SK-N-SH treated with all-trans-retinoic acid at 6 μM for 48 hours (cell line): ENCODE data around the gene CSNK2B.

Source experiments
- ATAC-seq: fragments of 200-7000 bp; cut with Tn5 transposase; 3 replicates; pipeline ENCODE4 v1.9.1; 2020; ENCODE audit warnings: mild to moderate bottlenecking, moderate library complexity
- ARNTL ChIP-seq: fragments of 450-650 bp; formaldehyde crosslinking; IDR thresholded peaks from 2 replicates; pipeline ENCODE4 v1.5.0; 2020; ENCODE audit warnings: low read depth, mild to moderate bottlenecking, moderate library complexity, borderline replicate concordance
- BACH2 ChIP-seq: fragments of 250-450 bp; sonication (Bioruptor Pico); IDR thresholded peaks from 2 replicates; pipeline ENCODE4 v1.9.0; 2021; ENCODE audit warnings: mild to moderate bottlenecking, borderline replicate concordance
- CSRNP3 ChIP-seq: fragments of 250-450 bp; sonication (Bioruptor Pico); IDR thresholded peaks from 2 replicates; pipeline ENCODE4 v1.5.1; 2021; ENCODE audit warnings: mild to moderate bottlenecking, moderate library complexity
- ESRRG ChIP-seq: fragments of 250-450 bp; sonication (Bioruptor Pico); IDR thresholded peaks from 2 replicates; pipeline ENCODE4 v1.6.1; 2021; ENCODE audit warnings: mild to moderate bottlenecking
- GLIS3 ChIP-seq: fragments of 250-450 bp; sonication (Bioruptor Pico); IDR thresholded peaks from 2 replicates; pipeline ENCODE4 v1.5.0; 2020; ENCODE audit warnings: mild to moderate bottlenecking, moderate library complexity
- ISL1 ChIP-seq: fragments of 250-450 bp; sonication (Bioruptor Pico); IDR thresholded peaks from 2 replicates; pipeline ENCODE4 v2.1.2; 2022; ENCODE audit warnings: mild to moderate bottlenecking, moderate library complexity
- OSR1 ChIP-seq: fragments of 250-450 bp; sonication (Bioruptor Pico); IDR thresholded peaks from 2 replicates; pipeline ENCODE4 v1.8.0; 2022; ENCODE audit warnings: moderate library complexity, mild to moderate bottlenecking, inconsistent platforms
- POU6F1 ChIP-seq: fragments of 250-450 bp; sonication (Bioruptor Pico); IDR thresholded peaks from 2 replicates; pipeline ENCODE4 v1.8.0; 2021; ENCODE audit warnings: low read depth, mild to moderate bottlenecking, moderate library complexity, borderline replicate concordance
- PPARA ChIP-seq: fragments of 250-450 bp; sonication (Bioruptor Pico); IDR thresholded peaks from 2 replicates; pipeline ENCODE4 v1.5.0; 2020; ENCODE audit warnings: mild to moderate bottlenecking, borderline replicate concordance
- RARB ChIP-seq: fragments of 250-450 bp; sonication (Bioruptor Pico); IDR thresholded peaks from 2 replicates; pipeline ENCODE4 v1.8.0; 2021; ENCODE audit warnings: mild to moderate bottlenecking, moderate library complexity
- SNAI2 ChIP-seq: fragments of 250-450 bp; sonication (Bioruptor Pico); IDR thresholded peaks from 2 replicates; pipeline ENCODE4 v1.5.0; 2020; ENCODE audit warnings: mild to moderate bottlenecking, moderate library complexity
- TCF4 ChIP-seq: fragments of 250-450 bp; sonication (Bioruptor Pico); IDR thresholded peaks from 2 replicates; pipeline ENCODE4 v1.8.0; 2021; ENCODE audit warnings: mild to moderate bottlenecking, moderate library complexity, borderline replicate concordance
- TOX ChIP-seq: fragments of 250-450 bp; sonication (Bioruptor Pico); IDR thresholded peaks from 2 replicates; pipeline ENCODE4 v1.8.0; 2021; ENCODE audit warnings: mild to moderate bottlenecking, moderate library complexity, borderline replicate concordance
- TSHZ2 ChIP-seq: fragments of 250-450 bp; sonication (Bioruptor Pico); IDR thresholded peaks from 2 replicates; pipeline ENCODE4 v1.5.0; 2020; ENCODE audit warnings: mild to moderate bottlenecking, moderate library complexity
- ZC3H10 ChIP-seq: fragments of 250-450 bp; sonication (Bioruptor Pico); IDR thresholded peaks from 2 replicates; pipeline ENCODE4 v1.5.1; 2021; ENCODE audit warnings: mild to moderate bottlenecking, moderate library complexity
- ZFP3 ChIP-seq: fragments of 250-450 bp; sonication (Bioruptor Pico); IDR thresholded peaks from 2 replicates; pipeline ENCODE4 v1.5.0; 2020; ENCODE audit warnings: mild to moderate bottlenecking, moderate library complexity
- ZFP30 ChIP-seq: fragments of 450-650 bp; formaldehyde crosslinking; IDR thresholded peaks from 2 replicates; pipeline ENCODE4 v1.5.0; 2022; ENCODE audit warnings: mild to moderate bottlenecking, moderate library complexity
- ZNF565 ChIP-seq: fragments of 450-650 bp; formaldehyde crosslinking; conservative IDR thresholded peaks from 2 replicates; pipeline ENCODE4 v1.5.0; 2020; ENCODE audit warnings: low read depth, mild to moderate bottlenecking, moderate library complexity
- ZNF70 ChIP-seq: fragments of 450-650 bp; formaldehyde crosslinking; IDR thresholded peaks from 2 replicates; pipeline ENCODE4 v1.5.0; 2020; ENCODE audit warnings: mild to moderate bottlenecking, moderate library complexity
- ZNF8 ChIP-seq: fragments of 450-650 bp; formaldehyde crosslinking; IDR thresholded peaks from 2 replicates; pipeline ENCODE4 v1.5.0; 2020; ENCODE audit warnings: mild to moderate bottlenecking, moderate library complexity
- TF ChIP-seq, protein P1 (sequence below): fragments of 250-450 bp; sonication (Bioruptor Pico); IDR thresholded peaks from 2 replicates; pipeline ENCODE4 v1.5.1; 2020; ENCODE audit warnings: low read depth, mild to moderate bottlenecking, moderate library complexity
- TF ChIP-seq, protein P2 (sequence below): fragments of 250-450 bp; sonication (Bioruptor Pico); IDR thresholded peaks from 2 replicates; pipeline ENCODE4 v1.8.0; 2020; ENCODE audit warnings: mild to moderate bottlenecking, moderate library complexity, borderline replicate concordance

Gene CSNK2B

DNA sequence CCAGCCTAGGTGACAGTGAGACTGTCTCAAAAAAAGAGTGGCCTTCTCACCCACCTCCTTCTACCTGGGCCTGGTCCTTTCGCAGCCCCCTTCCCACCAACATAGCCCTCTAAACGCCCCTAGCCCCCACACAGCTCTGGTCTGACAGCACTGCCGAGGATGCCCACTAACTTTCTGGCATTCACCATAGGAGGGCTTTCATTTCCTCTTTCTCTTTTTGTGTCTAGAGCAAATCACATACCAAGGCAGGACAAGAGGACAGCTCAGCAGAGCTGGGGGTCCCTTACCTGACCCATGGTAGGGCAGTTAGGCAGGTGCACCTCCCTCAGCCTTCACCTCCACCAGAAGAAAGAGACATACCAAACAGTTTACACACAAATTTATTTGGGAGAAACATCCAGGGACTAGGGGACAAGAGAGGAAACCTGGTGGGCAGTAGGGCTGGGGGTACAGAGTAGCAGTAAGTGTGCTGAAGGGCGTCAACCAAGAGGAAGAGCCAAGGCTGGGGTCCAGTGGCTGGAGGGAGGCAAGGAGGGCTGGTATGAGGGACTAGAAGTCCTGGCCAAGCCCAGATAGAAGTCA, 10.5 kb downstream of the CSNK2B start:
- ATAC-seq, result no peak
- no peak for TF ChIP-seq BACH2

- ATAC-seq, result no peak
Measured at GRCh38 chr6:31676904-31677303, 11.0 kb downstream of the CSNK2B start.

GRCh38 chr6:31677955-31678354, 12.1 kb downstream of the CSNK2B start:
- ATAC-seq, result no peak
- TF ChIP-seq ZC3H10 (CRISPR knock-in tag) (no peak), ZNF8 (no peak), GLIS3 (no peak), BACH2 (no peak), TOX (CRISPR knock-in tag) (no peak), POU6F1 (CRISPR knock-in tag) (no peak), SNAI2 (CRISPR knock-in tag) (no peak)
- TF ChIP-seq, protein P1, sequence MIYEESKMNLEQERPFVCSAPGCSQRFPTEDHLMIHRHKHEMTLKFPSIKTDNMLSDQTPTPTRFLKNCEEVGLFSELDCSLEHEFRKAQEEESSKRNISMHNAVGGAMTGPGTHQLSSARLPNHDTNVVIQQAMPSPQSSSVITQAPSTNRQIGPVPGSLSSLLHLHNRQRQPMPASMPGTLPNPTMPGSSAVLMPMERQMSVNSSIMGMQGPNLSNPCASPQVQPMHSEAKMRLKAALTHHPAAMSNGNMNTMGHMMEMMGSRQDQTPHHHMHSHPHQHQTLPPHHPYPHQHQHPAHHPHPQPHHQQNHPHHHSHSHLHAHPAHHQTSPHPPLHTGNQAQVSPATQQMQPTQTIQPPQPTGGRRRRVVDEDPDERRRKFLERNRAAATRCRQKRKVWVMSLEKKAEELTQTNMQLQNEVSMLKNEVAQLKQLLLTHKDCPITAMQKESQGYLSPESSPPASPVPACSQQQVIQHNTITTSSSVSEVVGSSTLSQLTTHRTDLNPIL, result no peak

More at GRCh38 chr6:31676904-31677303, 11.0 kb downstream of the CSNK2B start:
- TF ChIP-seq, protein P2, sequence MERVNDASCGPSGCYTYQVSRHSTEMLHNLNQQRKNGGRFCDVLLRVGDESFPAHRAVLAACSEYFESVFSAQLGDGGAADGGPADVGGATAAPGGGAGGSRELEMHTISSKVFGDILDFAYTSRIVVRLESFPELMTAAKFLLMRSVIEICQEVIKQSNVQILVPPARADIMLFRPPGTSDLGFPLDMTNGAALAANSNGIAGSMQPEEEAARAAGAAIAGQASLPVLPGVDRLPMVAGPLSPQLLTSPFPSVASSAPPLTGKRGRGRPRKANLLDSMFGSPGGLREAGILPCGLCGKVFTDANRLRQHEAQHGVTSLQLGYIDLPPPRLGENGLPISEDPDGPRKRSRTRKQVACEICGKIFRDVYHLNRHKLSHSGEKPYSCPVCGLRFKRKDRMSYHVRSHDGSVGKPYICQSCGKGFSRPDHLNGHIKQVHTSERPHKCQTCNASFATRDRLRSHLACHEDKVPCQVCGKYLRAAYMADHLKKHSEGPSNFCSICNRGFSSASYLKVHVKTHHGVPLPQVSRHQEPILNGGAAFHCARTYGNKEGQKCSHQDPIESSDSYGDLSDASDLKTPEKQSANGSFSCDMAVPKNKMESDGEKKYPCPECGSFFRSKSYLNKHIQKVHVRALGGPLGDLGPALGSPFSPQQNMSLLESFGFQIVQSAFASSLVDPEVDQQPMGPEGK (CRISPR knock-in tag), result no peak
- TF ChIP-seq, protein P1, result no peak
- TF ChIP-seq ZFP3 (CRISPR knock-in tag), result no peak
- no peak for TF ChIP-seq ZFP30 (CRISPR knock-in tag)
- no peak for TF ChIP-seq CSRNP3
- no peak for TF ChIP-seq ZNF70
- TF ChIP-seq POU6F1 (CRISPR knock-in tag), result no peak
- TF ChIP-seq ISL1 (CRISPR knock-in tag), result no peak
- no peak for TF ChIP-seq TSHZ2 (CRISPR knock-in tag)
- TF ChIP-seq ZC3H10 (CRISPR knock-in tag), result no peak
- TF ChIP-seq TCF4, result no peak
- no peak for TF ChIP-seq TOX (CRISPR knock-in tag)
- TF ChIP-seq ESRRG (CRISPR knock-in tag), result no peak
- no peak for TF ChIP-seq RARB (CRISPR knock-in tag)
- no peak for TF ChIP-seq PPARA (CRISPR knock-in tag)
- TF ChIP-seq ZNF565 (CRISPR knock-in tag), result no peak
- no peak for TF ChIP-seq OSR1 (CRISPR knock-in tag)
- TF ChIP-seq ARNTL (CRISPR knock-in tag), result no peak
- TF ChIP-seq ZNF8, result no peak
- no peak for TF ChIP-seq BACH2
